Pons (tissue), 1 donor: Measurements from ENCODE around the gene POLE4.

ENCODE experiments used
- DNase-seq: peaks from one replicate; pipeline ENCODE4 v3.0.0-alpha.2; 2016; ENCODE audit warnings: low spot score

The POLE4 gene, protein sequence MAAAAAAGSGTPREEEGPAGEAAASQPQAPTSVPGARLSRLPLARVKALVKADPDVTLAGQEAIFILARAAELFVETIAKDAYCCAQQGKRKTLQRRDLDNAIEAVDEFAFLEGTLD

GRCh38 chr2:74958274-74959105, at the start of gene POLE4:
Gene POLE4 (plus strand): TSS chr2:74958643. CDS start chr2:74958680, 37 bp downstream.
- peak; percentile 87 for DNase-seq

DNA sequence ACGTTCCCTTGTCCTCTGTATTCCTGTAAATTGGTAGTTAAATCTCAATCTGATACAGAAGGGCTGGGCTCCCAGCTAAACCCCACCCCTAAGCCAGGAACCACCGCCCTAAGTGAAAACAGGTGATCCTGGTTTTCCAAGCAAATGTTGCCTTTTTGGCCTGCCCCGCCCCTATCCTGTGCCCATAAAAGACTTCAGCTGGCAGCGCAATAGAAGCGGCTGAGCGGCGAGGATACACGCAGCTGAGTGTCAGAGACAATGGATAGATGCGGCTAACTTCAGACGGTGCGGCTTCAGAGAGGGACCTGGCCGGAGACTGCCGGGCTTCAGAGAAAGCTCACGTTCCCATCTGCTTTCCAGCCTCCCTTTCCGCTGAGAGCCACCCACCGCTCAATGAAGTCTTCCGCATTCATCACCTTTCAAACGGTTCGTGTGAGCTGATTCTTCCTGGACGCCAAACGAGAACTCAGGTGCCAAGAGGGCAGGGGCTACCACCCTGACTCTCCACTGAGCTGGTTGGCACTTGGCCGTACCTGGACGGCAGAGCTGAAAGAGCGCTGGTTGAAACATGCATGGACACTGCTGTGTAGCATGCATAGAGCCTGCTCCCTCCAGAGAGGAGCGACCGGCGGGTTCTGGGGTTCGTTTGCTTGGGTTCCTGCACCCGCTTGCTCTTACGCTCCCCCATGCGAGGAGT, 49.5 kb upstream of the POLE4 start:
- DNase-seq, result no peak

- no peak for DNase-seq
Measured at GRCh38 chr2:74910245-74910644, 48.2 kb upstream of the POLE4 start.

DNA sequence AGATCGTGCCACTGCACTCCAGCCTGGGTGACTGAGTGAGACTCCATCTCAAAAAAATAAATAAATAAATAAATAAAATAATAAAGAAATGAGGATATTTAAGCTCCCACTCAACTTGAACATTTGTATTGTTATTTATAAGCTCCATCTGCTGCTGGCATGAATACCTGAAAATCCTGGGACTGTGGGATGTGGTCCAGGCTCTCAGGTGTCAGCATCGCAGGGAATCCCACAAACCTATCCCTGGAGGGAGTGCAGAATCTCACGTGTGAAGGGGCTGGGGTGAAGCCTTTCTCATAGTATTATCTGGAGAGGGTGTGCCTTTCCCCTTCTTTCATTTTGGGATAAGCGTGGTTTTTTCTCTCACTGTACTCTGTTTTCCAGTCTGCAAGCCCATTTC, 47.4 kb upstream of the POLE4 start:
- no peak for DNase-seq

- DNase-seq, result no peak
Measured at GRCh38 chr2:74915743-74916142, 42.7 kb upstream of the POLE4 start.

- DNase-seq, result no peak
Measured at GRCh38 chr2:74916394-74916793, 42.0 kb upstream of the POLE4 start.

DNA sequence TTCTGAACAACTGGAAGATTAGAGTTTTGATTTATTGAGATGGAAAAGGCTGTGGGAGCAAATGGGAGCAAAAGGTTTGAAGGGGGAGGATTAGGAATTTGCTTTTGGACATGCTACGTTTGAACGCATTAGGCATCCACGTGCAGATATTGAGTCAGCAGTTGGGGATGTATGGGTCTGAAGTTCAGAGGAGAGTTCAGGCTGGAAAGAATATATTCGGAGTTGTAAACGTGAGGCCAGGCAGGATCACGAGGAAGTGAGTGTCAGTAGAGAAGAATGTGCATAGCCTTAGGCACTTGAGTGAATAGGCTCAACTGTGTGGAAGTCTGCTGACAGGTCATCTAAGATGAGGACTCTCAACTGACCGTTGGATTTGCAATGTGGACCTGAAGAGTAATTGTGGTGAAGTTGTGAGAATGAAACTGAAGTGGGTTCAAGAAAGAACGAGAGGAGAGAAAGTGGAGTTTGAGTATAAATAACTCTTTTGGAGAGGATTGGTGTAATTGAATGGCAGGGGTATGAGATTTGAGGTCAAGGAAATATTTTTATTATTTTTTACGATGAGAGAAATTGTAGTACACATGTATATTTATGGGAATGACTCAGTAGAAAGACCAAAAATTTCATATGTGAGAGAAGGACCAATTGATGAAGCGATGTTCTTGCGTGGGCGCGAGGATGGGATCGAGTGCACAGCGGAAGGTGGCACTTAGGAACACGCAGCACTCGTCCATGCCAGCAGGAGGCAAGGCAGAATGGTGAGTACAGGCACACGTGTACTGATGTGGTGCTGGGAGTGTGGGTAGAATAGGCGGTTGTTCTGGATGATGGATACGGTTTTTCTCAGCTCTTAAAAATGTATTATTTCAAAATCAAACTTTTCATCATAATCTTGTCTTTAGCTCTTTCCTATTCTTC, 40.5 kb upstream of the POLE4 start:
- DNase-seq, result no peak

- peak; percentile 29 for DNase-seq
Measured at GRCh38 chr2:74919827-74920226, 38.6 kb upstream of the POLE4 start.

- no peak for DNase-seq
Measured at GRCh38 chr2:74921236-74921736, 37.2 kb upstream of the POLE4 start.

GRCh38 chr2:74922592-74923227, 35.7 kb upstream of the POLE4 start:
- peak; percentile 6 for DNase-seq

- no peak for DNase-seq
Measured at GRCh38 chr2:74924463-74925265, 33.8 kb upstream of the POLE4 start.

DNA sequence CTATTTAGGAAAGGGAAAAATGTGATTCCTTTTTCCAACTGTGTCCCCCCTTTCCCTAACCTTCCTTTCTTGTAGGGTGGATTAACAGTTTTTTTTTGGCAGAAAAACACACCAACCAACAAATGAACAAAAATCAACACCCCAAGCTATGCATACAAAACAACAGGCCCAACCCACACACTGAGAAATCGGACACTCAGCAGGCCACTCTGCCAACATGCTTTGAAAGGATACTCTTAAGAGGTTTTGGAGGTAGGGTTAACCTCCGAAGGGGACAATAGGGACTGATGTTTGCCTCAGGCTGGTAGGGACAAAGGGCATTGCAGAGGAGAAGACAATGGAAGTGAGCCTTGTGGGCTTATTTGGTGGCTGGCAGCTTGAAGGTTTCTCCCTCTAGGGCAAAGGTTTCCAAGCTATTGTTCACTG, 33.1 kb upstream of the POLE4 start:
- DNase-seq, result no peak

- DNase-seq, result no peak
Measured at GRCh38 chr2:74927621-74928020, 30.8 kb upstream of the POLE4 start.

GRCh38 chr2:74930811-74931486, 27.5 kb upstream of the POLE4 start:
- no peak for DNase-seq

- no peak for DNase-seq
Measured at GRCh38 chr2:74931940-74932339, 26.5 kb upstream of the POLE4 start.

DNA sequence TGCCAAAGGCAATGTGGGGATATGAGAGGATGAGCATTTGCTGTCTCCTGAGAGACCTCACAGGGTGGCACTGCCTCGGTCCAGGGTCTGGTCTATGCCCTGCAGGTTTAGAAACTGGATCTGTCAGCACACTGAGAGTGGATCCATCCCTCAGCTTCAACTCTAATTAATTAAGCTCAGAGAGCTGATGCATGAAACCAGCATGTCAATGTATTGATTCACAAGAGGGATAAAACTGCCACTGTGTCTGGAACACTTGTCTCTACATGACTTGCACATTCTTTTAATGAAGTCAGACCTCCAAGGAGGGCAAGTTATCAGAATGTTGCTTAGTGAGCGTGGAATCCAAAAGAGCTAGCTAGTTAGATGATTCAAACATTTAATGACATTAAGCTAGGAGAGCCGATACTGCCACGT, 22.5 kb upstream of the POLE4 start:
- no peak for DNase-seq

- no peak for DNase-seq
Measured at GRCh38 chr2:74937221-74937880, 21.1 kb upstream of the POLE4 start.

- no peak for DNase-seq
Measured at GRCh38 chr2:74938264-74938663, 20.2 kb upstream of the POLE4 start.
